A172 (cell line): ENCODE measurements around the gene FRMD4A. TPM values are rescaled to one million over a fixed set of nuclear protein-coding genes. Genes with fewer than 3 reads are reported as not detected.

Experiments used
- DNase-seq: peaks from one replicate; pipeline ENCODE4 v3.0.0-alpha.2; 2015; ENCODE audit warnings: low spot score
- total RNA-seq: library from RNA; depleted of rRNA; stranded (reverse); fragments of >200 nt; shearing (Covaris generic); gene quantifications from 2 replicates; pipeline ENCODE4 v1.2.3, GENCODE V29; 2014

FRMD4A gene
- total RNA-seq, 1 experiment from 2014 or later: 24.1 TPM

DNA sequence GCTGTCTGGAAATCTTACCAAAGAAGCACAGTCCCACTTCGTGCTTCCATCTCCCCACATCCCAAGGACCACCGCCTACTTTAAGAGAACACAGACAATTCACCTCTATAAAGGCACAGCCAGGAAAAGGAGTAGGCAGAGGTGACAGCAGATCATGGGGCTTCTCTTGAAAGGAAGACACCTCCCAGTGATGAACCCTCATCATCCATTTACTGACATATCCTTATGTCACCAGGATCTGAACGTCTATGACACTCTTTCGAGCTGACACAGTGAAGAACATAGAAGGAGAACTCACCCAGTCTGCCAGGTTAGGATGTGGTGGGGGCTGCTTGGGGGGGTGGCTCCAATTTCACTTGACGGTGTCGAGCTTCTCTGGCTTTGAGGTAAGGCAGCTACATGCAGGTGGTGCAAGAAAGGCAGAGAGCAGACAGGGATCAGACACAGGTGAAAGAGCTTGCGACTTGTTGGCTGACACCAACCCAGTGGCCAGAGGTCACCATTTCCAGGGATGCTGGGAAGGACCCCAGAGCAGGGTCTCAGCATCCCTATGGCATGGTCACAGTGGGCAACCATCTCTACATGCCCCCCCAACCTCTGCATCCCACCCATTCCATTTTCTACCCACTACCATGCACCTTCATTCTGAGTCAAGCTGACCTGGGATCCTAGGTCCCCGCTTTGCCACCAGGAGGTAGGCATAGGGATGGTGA is 676.5 kb downstream of the FRMD4A start:
- no peak for DNase-seq

DNA sequence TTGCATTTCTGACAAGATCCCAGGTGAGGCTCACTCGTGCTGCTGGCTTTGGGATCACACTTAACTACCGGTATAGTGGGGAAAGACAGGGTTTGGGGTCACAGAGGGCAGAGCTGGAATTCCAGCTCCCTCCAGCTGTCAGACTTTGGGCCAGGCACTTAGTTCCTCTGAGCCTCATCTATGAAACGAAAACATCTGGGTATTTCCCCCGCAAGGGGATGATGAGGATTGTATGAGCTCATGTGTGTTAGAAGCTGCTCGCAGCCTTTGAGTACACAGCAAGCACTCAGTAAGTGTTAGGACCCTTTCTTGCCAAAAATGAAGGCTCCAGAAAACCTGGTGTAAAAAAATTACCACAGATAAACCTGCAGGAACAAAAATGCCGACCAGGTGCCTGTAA is 677.9 kb downstream of the FRMD4A start:
- no peak for DNase-seq

DNA sequence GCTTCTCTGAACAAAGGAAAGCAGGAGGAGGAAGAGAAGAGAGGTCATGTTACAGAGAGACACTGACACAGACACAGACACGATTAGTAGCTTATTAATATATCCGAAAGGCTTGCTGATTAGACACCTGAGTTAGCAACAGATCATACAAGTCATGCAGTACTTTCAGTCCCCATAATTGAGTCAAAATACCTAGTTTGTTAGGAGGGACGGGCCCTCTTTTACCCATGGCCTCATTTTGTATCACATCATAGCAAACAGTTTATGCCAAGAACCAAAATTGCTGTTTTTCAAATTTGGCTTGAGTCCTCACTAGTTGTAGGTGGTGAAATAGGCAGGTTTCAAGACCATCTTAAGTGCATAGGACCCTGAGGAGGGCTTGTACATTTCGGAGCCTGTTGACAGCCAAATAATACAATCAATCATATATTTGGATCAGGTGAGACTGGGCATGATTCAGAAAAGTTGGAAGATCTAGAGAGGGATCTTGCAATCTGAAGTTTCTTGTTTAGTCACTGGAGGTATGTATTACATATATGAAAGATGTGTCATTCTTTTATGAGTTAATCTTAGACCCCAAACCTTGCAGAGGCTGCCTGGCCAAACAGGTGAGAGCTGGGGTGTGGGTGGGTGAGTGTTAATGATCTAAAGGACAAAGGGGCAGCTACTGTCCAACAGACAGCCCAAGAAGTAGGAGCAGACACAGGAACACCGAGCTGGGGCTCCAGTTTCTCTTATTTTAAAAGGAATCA is 678.6 kb downstream of the FRMD4A start:
- no peak for DNase-seq

DNA sequence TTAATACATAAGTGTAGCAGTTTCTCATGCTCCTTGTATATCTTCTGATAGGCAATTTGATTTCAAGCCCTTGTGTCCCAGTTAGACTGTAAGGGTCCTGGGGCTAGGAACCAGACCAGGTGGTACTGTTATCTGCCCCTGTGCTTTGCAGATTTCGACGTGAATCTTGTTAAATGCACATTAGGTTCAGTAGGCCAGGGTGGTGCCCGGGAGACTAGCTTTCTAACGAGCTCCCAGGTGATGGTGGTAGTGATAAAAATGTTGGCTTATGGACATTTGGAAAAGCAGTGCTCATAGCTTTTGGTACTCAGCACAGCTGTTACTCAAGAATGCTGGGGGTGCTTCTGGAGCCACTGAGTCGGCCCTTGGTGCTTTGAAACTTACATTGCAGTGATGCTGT is 679.8 kb downstream of the FRMD4A start:
- DNase-seq: no peak

DNA sequence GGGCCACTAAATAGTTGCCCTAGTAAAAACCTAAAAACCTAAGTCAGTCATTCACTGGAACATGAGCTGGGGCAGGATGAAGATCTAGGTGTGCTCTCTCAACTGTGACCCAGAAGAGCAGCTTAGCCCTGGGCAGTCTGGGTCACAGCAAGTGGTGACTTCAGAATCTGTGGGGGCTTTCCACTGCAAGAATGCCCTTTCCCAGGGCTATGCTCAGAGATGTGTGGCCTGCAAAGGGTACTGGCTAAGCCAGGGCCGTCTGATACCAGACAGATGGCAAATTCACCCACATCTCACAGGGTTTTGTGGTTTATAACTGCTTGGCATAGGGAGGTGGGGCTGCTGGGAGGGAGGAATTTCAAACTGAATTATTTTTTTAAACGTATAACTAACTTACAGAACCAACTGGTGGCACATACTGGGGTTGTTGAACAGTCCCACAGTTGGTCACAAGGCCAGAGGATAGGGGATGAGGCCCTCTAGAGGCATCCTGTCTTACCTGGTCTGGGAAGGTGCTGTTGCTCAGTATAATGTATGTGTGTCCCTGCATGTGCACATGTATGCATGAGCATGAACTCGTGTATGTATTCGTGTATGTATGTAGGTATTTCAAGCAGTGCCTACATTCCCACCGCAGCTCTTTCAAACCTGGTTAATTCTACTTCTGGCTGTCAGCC is 680.7 kb downstream of the FRMD4A start:
- no peak for DNase-seq

DNA sequence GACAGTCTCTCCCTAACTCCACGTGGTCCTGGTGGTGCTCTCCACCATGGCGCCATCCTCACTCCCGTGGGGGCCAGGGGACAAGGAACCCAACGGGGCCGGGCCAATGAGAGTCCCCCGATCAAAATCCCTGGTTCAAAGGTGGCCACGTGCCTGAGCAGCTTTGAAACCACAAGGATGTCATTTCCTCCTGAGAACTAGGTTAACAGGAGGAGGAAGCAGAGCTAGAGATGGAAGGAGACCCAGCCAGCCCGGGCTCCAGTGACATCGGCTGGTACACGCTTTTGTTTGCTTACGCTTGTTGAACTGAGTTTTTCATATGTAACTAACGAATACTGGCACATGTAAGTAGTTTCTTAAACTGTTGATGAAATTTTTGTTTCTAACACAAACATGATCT is 682.3 kb downstream of the FRMD4A start:
- no peak for DNase-seq

DNA sequence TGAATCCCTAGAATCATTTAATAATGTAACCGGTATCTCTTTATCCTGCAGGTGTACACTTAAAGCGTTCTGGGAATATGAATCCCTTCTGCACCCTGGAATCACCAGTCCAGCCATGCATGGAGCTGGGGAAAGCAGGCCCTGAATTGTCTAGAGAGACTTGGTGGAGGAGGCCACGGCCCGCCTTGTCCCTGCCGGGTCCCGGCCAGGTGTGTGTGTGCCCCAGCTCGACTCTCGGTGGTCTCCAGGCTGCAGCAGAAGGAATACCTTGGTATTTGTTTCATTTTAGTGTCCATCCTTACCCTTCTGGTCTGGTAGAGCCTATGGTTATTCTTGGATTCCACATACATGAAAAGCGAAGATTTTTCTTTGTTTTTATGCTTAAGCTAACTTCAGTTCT is 685.9 kb downstream of the FRMD4A start:
- DNase-seq: no peak

DNA sequence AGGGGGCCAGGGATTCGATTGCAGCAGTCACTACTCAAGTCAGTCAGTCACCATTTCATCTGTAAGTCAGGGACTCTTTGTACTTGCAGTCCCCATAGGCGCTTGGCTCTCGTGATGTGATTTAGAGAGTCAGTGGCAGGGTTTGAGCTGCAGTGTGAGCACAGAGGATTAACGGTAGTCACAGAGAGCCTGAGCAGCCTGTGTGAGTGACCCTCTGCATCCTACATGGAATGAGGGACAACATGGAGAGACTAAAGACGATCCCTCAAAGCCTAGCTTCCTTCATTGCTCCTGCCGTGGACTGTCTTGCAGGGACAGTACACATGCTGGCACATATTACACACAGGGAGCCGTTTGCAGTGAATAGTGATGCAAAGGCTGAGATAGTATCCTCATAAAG is 687.7 kb downstream of the FRMD4A start:
- DNase-seq: no peak

DNA sequence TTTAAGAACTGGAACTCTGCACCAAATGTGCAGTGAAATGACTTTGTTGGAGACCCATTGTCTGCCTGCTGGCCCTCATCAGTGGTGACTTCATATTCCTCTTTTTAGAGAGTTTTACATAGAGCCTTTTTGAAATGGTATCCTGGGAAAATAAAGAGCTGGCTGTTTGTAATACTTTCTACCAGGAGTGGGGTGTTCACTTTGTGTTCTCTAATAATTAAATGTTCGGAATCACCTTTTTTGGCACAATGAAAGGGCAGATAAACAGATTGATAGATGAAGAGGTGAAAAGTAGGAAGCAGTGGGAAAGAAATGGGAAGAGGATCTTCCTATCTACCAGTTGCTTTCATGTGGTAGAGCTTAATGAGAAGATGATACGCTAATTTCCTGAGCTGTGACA is 688.4 kb downstream of the FRMD4A start:
- DNase-seq: no peak

DNA sequence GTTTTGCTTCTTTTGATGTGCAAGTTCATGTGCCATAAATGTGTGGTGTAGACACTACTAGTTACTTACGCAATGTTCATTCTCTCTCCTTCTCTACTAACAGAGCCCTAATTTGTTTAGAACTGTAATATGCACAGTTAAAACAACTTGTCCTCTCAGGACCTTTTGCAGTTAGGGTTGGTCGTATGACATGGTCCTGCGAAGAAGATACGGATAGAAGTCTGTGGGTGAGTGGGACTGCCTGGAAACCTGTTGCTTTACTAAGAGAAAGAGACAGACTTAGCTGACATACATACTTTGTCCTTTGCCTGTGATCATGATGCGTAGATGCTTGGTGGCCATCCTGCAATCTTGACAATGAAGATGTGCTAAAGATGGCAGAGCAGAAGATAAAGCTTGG is 692.8 kb downstream of the FRMD4A start:
- DNase-seq: no peak

DNA sequence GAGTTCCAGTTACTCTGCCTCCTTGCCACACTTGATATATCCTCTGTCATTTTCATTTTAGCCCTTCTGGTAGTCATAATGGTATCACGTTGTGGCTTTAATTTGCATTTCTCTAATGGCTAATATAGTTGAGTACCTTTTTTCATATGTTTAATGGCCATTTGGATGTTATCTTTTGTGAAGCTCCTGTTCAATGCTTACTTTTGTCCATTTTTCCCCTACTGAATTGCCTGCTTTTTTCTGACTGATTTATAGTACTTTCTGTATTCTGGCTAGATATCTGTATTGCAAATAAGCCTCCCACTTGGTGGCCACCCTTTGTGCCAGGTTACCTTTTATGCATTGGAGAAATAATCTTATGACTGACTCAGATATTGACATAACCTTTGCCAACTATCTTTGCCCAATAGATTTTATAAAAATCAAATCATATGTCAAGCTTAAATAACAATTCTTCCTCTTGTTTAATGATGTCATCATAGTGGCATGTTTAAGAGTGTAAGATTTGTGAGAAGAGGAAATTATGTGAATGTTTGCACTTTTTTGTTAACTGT is 693.3 kb downstream of the FRMD4A start:
- DNase-seq: no peak

DNA sequence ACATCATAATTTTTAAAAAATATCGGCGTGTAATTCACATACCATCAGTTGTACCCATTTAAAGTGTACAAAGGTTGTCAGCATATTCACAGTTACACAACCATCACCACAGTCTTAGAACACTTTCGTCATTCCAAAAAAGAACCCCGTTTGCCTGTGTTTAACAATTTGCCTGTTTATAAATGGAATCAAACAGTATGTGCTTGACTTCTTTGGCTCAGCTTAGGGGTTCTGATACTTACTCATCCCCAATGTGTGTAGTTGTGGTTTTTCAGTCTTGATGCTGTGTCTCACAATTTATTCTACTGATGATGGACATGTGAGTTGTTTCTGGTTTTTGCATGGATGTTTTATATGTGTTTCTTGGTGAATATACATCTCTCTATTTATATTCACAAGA is 693.9 kb downstream of the FRMD4A start:
- DNase-seq: no peak

DNA sequence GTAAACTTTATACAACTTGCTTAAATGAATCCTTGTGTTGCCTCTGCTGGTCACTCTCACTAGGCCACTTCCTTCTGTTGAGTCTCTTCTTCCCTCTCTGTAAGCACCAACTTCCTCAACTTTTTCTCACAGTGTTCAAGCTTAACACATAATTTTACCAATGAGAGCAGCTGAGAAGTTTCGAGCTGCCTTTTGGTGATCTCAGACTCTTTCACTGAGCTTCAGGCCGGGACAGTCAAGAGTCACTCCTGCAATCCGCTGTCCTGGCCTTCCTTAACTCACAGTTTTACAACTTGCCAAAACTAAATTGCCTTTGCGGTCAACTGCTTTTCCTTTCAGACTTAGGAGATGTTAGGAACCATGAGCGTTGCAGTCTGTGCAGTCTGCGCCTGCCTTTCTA is 696.5 kb downstream of the FRMD4A start:
- no peak for DNase-seq

DNA sequence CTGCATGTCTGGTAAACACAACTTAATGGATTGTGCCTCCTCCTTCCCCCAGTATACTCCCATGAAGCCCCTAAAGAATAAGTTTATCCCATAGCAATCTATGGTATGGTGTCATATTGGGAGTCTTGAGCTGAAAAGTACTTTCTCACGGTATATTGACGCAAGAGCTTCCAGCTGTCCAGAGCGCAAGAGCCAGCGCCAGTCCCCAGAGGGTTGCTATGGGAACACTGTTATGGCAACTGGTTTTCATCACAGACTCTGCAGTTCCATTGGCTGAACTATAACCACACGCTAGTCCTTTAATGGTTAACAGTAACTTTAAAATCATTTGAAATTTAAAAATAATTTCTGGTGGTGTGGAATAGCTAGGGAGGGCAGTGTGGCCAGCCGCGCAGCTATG is 697.0 kb downstream of the FRMD4A start:
- DNase-seq: no peak

DNA sequence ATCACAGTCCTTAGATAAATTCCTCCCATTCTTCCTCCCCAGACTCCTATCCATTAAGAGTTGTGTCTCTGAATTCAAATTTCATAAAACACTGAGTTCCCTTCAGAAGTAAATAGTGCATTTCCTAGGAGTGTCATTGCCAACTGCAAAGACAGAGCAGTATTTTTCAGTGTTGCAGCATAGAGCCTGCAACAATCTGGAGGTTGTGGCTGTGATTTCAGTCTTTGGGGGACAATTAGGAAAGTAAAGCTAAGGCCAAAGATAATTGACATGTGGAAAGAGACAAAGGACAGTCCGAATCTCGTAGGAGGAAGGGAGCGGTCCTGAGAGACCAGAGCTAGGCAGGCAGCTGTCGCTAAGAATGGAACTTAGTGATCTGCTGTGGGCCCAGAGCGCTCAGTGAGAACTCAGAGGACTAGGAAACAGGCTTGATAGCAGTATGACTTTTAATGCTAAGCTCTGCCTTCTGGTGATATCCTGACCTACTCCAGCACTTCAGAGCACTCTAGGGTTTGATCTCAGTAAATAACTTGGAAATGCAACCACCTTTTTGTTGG is 697.8 kb downstream of the FRMD4A start:
- DNase-seq: no peak

DNA sequence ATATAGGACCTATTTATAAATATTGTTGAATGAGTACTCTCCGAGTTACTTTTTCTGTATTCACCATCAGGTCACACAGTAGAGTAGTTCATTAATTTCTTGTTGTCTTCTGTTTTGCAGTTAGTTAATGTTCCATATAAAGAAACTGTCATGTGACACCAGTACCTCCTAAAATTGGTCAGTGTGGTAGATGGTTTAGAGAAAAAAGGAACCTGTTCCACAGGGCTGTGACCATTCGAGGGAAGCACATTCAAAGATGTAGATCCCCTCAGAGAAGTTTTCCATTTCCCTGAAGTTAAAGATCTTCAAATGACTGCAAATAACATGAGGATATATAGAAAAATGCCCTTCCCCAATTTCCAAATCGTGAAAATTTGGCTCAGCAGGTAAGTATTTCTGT is 698.3 kb downstream of the FRMD4A start:
- no peak for DNase-seq

DNA sequence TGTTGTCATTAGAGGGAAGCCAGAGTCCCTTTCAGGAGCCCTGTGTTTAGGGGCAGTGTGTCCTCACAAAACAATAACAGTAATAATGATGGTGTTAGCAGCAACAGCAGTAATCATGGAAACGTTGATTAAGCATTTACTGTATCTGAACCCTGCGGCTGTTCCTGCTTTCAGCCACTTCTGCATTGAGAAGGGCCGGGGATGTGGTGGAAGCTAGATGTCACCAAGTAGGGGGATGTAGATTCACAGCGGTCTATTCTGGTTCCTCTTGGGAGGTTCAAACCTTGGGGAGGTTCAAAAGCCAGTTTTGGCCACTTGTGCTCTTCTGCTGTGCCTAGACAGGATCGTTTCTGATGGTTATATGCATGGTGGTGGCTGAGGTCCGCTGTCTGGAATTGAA is 699.1 kb downstream of the FRMD4A start:
- DNase-seq: no peak

DNA sequence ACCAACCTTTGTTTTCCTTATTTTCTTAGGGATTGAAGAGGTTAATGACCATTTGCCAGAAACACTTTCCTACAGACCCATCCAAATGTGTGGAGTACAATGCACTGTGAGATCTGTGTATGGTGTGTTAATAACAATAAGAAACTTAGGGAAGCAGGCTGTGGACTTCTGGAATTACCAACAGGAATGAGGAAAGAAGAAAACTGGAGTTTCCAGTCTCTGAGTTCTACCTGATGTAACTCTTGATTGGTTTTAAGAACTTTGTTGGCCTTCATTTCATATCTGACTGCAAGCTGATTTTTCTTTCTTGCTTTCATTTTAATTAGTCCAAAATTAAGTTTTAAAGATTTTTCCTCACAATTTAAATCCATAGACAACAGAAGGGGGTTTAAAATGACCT is 700.5 kb downstream of the FRMD4A start:
- DNase-seq: no peak

DNA sequence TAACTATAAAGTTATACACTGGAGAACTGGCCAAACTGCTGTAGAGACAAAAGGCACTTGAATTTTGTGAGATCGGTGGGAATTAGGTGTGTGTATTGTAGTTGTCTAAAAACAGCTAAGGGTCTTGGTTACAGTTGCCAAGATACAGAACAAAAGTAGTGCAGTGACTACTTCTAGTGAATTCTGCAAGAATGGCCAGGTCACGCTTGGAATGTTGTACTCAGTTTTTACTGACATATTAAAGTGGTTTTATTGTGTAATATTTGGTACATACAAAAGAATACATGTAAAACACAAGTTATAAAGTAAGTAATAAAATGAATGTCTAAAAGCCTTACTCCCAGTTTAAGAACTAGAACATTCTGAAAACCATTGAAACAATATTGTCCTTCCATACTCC is 701.6 kb downstream of the FRMD4A start:
- no peak for DNase-seq

DNA sequence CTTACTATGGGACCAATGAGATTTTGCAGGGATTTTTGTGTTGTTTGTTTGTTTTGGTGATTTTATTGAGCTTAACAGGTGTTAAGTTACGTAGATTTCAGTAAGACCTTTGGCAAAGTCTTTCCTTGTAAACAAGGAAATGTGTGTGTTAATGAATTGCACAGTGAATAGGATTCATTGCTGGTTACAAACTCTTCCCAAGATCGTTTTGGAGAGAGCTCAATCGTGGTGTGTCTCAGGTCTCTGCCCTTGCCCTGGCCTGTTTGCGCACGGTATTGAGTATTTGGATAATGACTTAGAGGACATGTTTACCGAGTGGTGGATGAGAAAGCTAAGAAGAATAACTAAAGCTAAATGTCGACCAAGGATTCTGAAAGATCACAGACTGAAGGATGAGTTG is 702.1 kb downstream of the FRMD4A start:
- DNase-seq: no peak

DNA sequence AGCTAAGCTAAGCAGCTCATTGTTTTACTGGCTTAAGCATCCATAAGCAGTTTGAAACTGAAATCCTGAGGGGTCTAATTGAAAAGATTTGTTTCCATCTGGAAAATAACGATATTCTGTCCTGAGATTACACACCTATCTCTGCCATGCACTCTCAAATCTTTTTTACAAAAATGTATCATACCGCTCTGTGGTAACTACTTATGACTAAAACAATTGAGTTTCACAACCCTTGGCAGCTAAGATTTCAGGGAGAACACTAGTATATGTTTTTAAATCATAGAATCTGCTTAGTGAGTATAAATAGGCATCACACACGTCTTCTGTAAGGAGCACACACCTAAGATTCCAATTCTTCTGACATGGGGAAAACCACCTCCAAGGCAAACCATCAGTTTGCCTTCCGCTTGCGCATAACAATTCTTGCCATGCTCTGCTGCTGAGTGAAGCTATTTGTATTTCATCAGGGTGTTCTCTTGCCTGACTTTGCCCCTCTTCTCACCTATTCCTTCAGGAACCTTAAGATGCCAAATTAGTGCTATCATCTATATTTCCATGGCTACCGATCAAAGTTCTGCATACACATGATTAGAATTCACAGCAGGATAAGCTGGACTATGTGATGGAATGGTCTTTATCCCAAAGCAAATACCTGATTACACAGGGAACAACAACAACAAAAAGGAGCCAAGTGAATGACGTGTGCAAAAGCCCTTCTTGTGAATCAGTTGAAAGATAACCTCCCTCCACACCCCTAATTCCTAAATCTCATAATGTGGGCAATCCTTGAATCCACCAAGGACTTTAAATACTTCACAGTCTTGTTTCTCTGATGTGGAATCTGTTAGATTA is 703.0 kb downstream of the FRMD4A start:
- no peak for DNase-seq

DNA sequence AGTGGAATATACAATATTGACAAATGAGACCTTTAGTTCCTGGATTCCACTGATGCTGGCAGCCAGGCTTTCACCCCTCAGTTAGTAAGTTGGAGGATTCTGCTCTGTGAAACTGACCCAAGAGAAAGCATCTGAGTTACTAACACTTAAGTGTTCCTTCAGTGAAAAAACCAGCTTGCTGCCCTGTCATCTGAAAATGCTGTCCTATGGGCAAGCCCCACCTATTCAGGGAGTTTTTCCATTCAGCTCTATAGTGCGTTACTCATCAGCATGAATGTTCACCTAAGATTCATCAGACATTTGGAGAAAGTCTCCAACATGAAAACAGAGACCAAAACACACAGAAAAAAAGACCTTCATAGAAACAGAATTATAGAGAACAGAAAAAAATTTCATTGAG is 706.1 kb downstream of the FRMD4A start:
- no peak for DNase-seq
